22Rv1 (cell line): ENCODE measurements around the gene DSTYK.

Experiments
- H3K27ac ChIP-seq: fragments of 450-650 bp; 2 replicates; pipeline ENCODE4 v1.5.1; 2017
- ZFX ChIP-seq: fragments of 450-650 bp; IDR thresholded peaks from 2 replicates; pipeline ENCODE4 v1.6.1; 2017; ENCODE audit warnings: antibody characterized with exemption, borderline replicate concordance
- TF ChIP-seq, protein P1 (sequence below): fragments of 450-650 bp; IDR thresholded peaks from 2 replicates; pipeline ENCODE4 v1.5.1; 2017; ENCODE audit warnings: mild to moderate bottlenecking

The DSTYK gene

DNA sequence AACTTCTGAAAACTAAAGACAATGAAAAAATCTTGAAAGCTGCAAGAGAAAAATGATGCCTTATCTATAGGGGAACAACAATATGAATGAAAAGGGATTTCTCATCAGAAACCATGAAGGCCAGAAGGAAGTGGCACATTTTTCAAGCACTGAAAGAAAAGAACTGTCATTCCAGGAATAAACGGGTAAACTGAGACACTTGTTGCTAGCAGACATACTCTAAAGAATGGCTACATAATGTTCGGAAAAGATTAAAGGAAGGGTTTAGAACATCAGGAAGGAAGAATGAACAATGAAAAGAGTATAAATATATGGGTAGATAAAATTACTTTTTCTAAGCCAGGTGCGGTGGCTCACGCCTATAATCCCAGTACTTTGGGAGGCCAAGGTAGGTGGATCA is 104.2 kb downstream of the DSTYK start:
- H3K27ac ChIP-seq = no peak overlapping the region
- TF ChIP-seq, protein P1, sequence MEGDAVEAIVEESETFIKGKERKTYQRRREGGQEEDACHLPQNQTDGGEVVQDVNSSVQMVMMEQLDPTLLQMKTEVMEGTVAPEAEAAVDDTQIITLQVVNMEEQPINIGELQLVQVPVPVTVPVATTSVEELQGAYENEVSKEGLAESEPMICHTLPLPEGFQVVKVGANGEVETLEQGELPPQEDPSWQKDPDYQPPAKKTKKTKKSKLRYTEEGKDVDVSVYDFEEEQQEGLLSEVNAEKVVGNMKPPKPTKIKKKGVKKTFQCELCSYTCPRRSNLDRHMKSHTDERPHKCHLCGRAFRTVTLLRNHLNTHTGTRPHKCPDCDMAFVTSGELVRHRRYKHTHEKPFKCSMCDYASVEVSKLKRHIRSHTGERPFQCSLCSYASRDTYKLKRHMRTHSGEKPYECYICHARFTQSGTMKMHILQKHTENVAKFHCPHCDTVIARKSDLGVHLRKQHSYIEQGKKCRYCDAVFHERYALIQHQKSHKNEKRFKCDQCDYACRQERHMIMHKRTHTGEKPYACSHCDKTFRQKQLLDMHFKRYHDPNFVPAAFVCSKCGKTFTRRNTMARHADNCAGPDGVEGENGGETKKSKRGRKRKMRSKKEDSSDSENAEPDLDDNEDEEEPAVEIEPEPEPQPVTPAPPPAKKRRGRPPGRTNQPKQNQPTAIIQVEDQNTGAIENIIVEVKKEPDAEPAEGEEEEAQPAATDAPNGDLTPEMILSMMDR = no peak
- TF ChIP-seq ZFX = no peak

DNA sequence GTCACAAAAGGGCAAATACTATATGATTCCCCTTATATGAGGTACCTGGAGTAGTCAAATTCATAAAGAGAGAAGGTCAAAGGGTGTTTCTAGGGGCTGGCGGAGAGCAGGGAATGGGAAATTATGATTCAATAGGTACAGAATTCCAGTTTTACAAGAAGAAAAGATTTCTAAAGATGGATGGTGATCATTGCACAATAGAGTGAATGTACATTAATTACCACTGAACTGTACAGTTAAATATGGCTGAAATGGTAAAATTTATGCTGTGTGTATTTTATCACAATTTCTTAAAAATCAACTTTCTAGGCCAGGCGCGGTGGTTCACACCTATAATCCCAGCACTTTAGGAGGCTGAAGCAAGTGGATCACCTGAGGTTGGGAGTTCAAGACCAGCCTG is 109.1 kb downstream of the DSTYK start:
- no peak overlapping the region for H3K27ac ChIP-seq
- TF ChIP-seq ZFX = no peak
- TF ChIP-seq, protein P1 = no peak

DNA sequence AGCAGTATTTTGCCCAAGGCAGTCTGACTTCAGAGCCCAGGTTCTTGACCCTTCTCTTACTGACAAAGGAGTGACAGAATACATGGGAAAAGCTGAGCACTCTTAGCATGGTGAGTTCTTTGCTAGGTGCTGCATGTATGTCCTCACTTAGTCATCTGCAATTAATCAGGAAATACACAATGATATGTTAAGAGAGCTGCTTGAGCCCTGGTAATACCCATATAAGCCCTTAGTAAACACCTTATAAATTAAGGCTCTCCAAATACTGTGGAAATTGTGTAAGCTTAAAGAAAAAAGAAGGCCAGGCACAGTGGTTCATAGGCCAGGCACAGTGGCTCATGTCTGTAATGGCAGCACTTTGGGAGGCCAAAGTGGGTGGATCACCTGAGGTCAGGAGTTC is 113.3 kb downstream of the DSTYK start:
- no peak for TF ChIP-seq ZFX
- TF ChIP-seq, protein P1 = no peak
- H3K27ac ChIP-seq = no peak overlapping the region

DNA sequence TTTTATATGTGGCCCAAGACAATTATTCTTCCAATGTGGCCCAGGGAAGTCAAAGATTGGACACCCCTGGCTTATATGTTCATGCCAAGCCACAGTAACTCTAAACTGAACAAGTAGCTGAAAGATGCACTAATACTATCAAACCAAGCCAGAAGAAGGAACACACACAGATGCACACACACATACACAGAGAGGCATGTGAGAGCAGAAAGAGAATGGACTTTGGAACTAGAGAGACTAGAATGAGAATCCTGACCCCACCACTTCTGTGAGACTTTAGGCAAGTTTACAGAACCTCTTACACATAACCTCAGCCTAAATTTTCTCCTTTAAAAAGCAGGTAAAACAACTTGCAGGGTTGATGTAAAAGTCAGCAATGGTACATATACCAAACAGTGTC is 116.1 kb downstream of the DSTYK start:
- TF ChIP-seq, protein P1 = no peak
- TF ChIP-seq ZFX = no peak

More for the DNA sequence above, 116.1 kb downstream of the DSTYK start:
- no peak overlapping the region for H3K27ac ChIP-seq
